HT1080 (cell line): ENCODE results near the gene S100A11. TPM values are rescaled to one million over a fixed set of nuclear protein-coding genes. Genes with fewer than 3 reads are reported as not detected.
"Not testable (repeated sequence)": the region's sequence is repeated elsewhere in the genome, so short reads cannot be mapped to it uniquely, and the experiment has no call there.

Experiments
- DNase-seq: peaks from one replicate; pipeline ENCODE4 v3.0.0-alpha.2; 2015; ENCODE audit warnings: low read depth
- polyA plus RNA-seq, 2 experiments: library from polyadenylated mRNA; depleted of rRNA; stranded (reverse); fragments of >200 nt; gene quantifications; 2 replicates each; pipeline ENCODE4 v1.2.3, GENCODE V29; 2015
- total RNA-seq: library from RNA; depleted of rRNA; stranded (reverse); fragments of >200 nt; shearing (Covaris generic); gene quantifications from 2 replicates; pipeline ENCODE4 v1.2.3, GENCODE V29; 2014; rRNA removed

S100A11 gene
- 301 and 528 TPM in 2 replicates for total RNA-seq
- 1,129 and 1,169 TPM in 2 replicates for polyA plus RNA-seq (2015; cell fraction: cytosol; rRNA removed)
- polyA plus RNA-seq (2015; cell fraction: nucleus; rRNA removed), result 272 and 345 TPM in 2 replicates

GRCh38 chr1:152036267-152037216 is at the start of gene S100A11:
Gene S100A11 (minus strand): TSS chr1:152037004. CDS start chr1:152036915, 89 bp downstream.
- peak; percentile 82 for DNase-seq

- no peak for DNase-seq
These were observed 48.0 kb upstream of the S100A11 start for GRCh38 chr1:152084853-152085252.

DNA sequence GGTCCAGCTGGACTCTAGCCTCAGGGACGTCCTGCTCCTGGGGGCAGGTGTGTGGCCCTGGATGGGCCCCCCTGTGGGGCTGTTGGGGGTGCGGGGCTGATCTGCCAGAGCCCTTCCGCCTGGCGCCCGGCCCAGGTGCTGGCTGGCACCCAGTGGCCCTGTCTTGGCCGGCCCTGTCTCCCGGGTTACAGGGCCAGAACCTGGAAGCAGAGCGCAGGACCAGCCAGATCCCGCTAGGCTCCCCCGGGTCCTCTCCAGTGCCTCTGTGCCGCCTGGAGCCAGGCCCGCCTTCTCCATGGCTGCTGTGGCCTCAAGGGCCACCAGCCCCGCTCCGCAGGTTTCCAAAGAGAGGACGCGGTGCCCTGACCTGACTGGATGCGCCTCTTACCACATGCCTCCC is 44.2 kb upstream of the S100A11 start:
- DNase-seq, result not testable (repeated sequence)

GRCh38 chr1:152080494-152080893 is 43.7 kb upstream of the S100A11 start:
- DNase-seq, result not testable (repeated sequence)

DNA sequence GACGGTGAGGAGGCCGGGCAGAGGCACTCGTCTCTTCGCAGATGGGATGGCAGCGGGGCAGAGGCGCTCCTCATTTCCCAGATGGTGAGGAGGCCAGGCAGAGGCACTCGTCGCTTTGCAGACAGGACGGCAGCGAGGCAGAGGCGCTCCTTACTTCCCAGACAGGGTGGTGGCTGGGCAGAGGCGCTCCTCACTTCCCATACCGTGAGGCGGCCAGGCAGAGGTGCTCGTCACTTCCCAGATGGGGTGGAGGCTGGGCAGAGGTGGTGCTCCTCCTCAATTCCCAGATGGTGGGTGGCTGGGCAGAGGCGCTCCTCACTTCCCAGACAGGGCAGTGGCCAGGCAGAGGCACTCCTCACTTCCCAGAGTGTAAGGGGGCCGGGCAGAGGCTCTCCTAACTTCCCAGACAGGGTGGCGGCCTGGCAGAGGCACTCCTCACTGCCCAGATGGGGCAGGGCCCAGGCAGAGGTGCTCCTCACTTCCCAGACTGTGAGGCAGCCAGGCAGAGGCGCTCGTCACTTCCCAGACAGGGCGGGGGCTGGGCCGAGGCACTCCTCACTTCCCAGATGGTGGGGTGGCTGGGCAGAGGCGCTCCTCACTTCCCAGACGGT is 42.1 kb upstream of the S100A11 start:
- DNase-seq, result no peak

GRCh38 chr1:152072311-152072710 is 35.5 kb upstream of the S100A11 start:
- DNase-seq, result no peak

- DNase-seq, result no peak
These were observed 34.3 kb upstream of the S100A11 start for GRCh38 chr1:152071123-152071522.

GRCh38 chr1:152067929-152068328 is 31.1 kb upstream of the S100A11 start:
- DNase-seq, result no peak

GRCh38 chr1:152067150-152067549 is 30.3 kb upstream of the S100A11 start:
- no peak for DNase-seq

DNA sequence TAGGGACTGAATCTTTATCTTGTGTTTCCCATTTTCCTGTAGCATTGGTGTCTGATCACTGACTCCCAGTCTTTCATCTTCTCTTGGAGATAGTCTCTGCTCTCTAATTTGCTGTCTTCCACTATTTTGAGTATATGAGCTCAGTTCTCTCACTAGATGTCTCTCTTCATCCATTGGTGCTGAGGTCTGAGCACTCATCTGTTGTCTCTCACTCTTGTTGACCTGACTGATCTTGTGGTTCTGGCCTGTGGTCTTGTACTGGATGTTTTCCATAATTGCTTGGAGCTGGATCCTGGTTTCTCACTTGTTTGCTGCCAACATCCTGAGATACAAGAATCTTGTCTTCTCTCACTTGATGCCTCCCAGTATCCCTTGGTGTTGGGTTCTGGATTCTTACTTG is 25.1 kb upstream of the S100A11 start:
- no peak for DNase-seq

GRCh38 chr1:152053375-152053774 is 16.6 kb upstream of the S100A11 start:
- DNase-seq, result no peak

DNA sequence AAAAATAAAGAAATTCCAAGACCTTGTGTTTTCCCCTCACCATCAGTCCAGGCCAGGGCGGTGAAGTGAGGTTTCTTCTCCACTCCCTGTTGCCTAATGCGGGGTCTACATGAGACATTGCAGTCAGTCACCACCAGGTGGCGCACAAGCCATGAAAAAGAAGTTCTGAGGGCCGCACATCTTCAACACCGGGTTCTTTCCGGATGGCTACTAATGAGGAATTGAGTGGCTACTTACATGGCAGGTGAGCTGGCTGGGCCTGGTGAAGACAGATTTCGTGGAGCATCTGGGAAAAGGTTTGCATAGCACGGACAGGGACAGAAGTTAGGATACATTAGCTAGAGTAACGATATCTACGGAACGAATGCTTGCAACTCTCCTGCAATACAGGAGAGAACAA is 15.8 kb upstream of the S100A11 start:
- peak; percentile 69 for DNase-seq

- DNase-seq, result peak; percentile 18
These were observed 14.3 kb upstream of the S100A11 start for GRCh38 chr1:152050886-152051675.

DNA sequence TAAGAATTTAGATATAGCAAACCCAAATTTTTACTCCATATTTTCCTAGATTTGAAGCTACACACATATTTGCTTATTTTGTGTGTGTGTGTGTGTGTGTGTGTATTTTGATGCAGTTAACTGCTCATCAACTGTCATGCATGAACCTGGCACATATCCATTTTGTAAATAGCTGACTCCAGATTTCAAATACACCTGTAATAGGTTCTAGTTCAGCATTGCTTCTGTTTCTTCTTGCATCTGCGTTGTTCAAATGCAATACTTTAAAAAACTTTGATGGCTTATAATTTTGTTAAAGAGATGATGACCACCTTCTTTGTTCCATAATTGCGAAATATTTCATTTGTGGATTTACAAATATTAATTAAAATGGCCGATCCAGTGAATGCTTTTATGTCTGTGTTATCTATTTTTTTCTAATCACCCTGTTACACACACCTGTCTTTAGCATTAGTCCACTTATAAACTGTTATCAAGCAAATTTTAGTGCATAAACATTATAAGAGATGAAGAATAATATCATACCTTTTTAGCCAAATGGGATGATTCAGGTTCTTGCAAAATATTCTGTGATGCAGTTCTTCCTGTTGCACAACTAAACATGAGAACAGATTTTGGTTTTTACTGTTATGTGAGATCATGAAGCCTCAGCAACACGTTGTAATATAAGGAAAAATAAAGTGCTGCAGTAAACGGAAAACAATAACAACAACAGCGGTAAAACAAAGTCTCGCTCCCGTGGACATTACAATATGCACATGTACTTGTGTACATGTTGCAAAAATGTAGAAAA is 12.7 kb upstream of the S100A11 start:
- DNase-seq, result no peak

DNA sequence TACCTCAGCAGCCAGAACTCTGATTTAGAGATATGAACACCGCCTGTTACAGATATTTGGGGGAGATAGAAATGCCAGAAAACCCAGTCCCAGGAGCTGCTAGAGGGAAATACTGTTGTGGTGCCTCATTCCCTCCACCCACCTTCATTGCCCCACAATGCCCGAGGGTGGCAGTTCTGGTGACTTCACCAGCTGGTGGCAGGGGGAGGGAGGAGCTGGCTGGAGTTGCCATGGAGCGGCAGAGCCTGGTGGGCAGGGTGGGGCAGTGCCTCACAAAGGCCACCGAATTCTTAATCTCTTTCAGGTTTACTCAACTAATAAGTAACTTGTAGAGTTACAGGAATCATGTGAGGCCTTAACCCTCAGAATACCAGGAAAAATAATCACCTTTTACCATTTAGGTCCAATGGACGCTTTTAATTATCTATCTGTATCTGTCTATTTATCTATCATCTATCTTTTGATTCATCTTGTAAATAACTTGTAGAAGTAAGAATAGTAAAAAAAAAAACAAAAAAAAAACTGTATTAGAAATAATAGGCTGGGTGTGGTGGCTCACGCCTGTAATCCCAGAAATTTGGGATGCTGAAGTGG is 11.7 kb upstream of the S100A11 start:
- DNase-seq, result no peak

- DNase-seq, result peak; percentile 100
These were observed 11.1 kb upstream of the S100A11 start for GRCh38 chr1:152047730-152048415.

DNA sequence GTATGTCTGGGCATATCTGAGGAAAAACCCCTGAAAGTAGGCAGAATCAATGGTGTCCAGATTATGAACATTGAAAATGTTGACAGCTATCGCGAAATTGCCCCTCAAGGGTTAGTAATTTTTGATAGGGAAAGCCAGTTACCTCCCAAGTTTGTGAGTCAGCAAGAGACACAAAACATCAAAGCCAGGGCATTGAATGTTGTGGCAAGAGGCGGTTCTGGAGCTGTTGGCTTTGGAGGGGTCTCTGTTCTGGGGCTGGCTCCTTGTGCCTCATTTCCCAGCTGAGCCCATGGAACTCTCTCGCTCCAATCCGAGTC is 10.6 kb upstream of the S100A11 start:
- DNase-seq, result no peak

- DNase-seq, result no peak
These were observed 7.6 kb upstream of the S100A11 start for GRCh38 chr1:152044386-152044785.

DNA sequence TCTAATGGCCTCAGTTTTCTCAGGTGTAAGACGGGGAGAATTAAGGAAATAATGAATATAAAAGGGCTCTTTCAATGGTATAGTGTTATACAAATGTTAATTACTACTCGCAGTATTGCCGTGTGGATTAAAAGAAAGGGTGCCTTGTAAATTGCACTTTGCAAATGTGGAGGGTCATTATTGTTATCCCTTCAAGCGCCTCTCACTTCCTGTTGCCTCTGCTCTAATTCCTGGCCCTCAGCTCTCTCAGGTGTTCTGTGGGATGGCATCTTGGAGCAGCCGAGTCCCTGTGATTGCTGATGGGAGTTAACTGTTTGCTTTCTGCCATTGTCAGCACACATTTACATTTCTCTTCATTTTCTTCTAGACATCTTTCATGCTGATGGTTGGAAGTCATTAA is 7.1 kb upstream of the S100A11 start:
- DNase-seq, result no peak

DNA sequence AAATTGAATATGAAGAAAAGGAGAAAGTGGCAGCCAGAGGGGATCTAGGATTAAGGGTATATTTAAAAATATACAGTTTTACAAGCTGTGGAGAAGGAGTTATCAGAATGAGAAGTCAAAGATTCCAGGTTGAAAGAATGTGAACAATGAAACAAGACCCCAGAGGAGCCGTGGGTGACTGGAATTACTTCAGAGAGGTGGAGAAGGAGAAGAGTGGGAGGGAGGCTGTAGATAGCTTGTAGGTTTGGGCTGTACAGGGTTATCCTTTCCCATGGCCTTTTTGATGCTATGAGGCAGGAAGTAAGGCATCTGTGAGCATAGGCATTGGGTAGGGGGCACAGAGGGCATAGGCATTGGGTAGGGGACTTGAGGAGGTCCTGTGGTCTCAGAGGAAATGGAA is 5.2 kb upstream of the S100A11 start:
- no peak for DNase-seq
